ENCODE data around the gene REPIN1.

REPIN1 gene

GRCh38 chr7:150369748-150370501 is 1.3 kb downstream of the REPIN1 start:
- H3K4me3 ChIP-seq (ENCODE audit: control insufficient read depth, low read depth, low read length), result peak overlapping the region; percentile 94
- no peak for DNase-seq (ENCODE audit: low read depth)
- no peak for TF ChIP-seq CTCF (IDR thresholded peaks at IDR 0.05; ENCODE audit: control insufficient read depth, insufficient read depth, low read depth, low read length, missing control alignments)

GRCh38 chr7:150370612-150371071 is 2.0 kb downstream of the REPIN1 start:
- no peak for TF ChIP-seq CTCF (IDR thresholded peaks at IDR 0.05; ENCODE audit: control insufficient read depth, insufficient read depth, low read depth, low read length, missing control alignments)
- DNase-seq (ENCODE audit: low read depth), result no peak
- H3K4me3 ChIP-seq (ENCODE audit: control insufficient read depth, low read depth, low read length), result no peak overlapping the region

GRCh38 chr7:150371131-150371995 is 2.7 kb downstream of the REPIN1 start:
- no peak overlapping the region for H3K4me3 ChIP-seq (ENCODE audit: control insufficient read depth, low read depth, low read length)
- DNase-seq (ENCODE audit: low read depth), result no peak
- no peak for TF ChIP-seq CTCF (IDR thresholded peaks at IDR 0.05; ENCODE audit: control insufficient read depth, insufficient read depth, low read depth, low read length, missing control alignments)

- no peak overlapping the region for H3K4me3 ChIP-seq (ENCODE audit: control insufficient read depth, low read depth, low read length)
- DNase-seq (ENCODE audit: low read depth), result no peak
- no peak for TF ChIP-seq CTCF (IDR thresholded peaks at IDR 0.05; ENCODE audit: control insufficient read depth, insufficient read depth, low read depth, low read length, missing control alignments)
Measured at GRCh38 chr7:150371996-150372270, 3.3 kb downstream of the REPIN1 start.

- no peak for DNase-seq (ENCODE audit: low read depth)
- no peak for TF ChIP-seq CTCF (IDR thresholded peaks at IDR 0.05; ENCODE audit: control insufficient read depth, insufficient read depth, low read depth, low read length, missing control alignments)
- H3K4me3 ChIP-seq (ENCODE audit: control insufficient read depth, low read depth, low read length), result no peak overlapping the region
Measured at GRCh38 chr7:150372271-150373048, 3.8 kb downstream of the REPIN1 start.

GRCh38 chr7:150373049-150373801 is 4.6 kb downstream of the REPIN1 start:
- no peak for TF ChIP-seq CTCF (IDR thresholded peaks at IDR 0.05; ENCODE audit: control insufficient read depth, insufficient read depth, low read depth, low read length, missing control alignments)
- no peak overlapping the region for H3K4me3 ChIP-seq (ENCODE audit: control insufficient read depth, low read depth, low read length)
- DNase-seq (ENCODE audit: low read depth), result no peak
